GM18511 (cell line): Measurements from ENCODE around the gene SORCS2.

Experiments used
- ATAC-seq: cut with Tn5 transposase; IDR thresholded peaks from one replicate; pipeline ENCODE4 v1.9.1; 2021; ENCODE audit warnings: mild to moderate bottlenecking, moderate library complexity; ENCODE audit not compliant: unreplicated experiment

The SORCS2 gene

DNA sequence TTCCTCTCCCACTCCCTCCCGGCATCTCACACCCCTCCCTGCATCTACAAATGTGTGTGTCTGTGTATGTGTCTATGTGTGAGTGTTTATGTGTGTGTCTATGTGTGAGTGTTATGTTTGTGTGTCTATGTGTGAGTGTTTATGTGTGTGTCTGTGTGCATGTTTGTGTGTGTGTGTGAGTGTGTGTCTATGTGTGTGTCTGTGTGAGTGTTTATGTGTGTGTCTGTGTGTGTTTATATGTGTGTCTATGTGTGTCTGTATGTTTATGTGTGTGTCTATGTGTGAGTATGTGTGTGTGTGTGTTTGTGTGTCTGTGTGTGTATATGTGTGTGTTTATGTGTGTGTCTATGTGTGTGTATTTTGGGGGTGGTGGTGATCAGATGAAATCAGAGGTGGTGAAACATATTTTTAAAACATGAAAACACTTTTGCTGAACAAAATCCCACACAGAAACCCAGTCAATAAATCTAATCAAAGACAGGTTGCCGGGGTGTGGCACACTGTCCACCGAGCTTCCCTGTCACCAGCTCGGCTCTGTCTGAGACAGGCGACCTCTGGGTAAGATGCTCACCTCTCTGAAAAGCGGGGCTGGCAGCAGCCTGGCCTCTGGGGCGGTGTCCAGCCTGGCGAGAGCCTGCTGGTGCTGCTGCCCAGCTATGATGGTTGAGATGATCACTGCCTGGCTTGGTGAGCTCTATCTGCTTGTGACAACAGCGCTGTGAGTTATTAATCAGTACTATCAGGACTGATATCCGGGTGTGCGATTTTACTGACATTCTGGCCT lies 429.1 kb downstream of the SORCS2 start:
- ATAC-seq, result no peak

DNA sequence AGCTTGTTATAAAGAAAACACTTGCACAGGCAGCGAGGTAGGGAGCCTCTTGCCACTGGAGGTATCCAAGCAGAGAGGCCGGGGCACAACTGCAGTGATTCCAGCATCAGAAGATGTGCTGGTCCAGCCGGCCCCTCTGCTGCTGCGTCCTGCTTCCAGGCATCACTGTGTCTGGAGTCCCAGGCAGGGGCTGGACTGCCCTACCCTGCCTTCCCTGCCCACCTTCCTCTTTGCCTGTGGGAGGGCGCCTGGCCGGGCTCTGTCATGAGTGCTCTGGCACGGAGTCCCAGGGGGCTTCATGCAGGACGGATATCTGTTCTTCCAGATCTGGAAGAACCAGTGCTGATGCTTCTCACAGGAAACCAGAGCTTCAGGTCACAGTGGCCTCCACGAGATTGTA lies 430.0 kb downstream of the SORCS2 start:
- no peak for ATAC-seq

DNA sequence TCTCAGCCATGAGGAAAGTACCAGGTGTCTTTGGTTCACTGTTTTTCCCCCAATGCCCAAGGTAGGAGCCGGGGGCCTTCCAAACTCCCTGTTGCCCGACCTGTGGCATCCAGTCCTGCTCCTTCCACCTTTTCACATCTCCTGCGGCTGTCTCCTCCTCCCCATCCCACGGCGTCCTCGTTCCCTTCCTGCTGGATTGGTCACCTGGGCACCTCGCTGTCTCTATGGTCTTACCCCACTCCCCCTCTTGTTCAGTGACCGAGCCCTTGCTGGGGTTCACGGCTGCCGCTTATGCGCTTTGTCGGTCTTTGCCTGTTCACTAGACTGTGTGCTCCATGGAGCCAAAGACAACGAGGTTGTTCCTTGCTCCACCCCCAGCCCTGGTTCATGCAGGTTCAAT lies 431.1 kb downstream of the SORCS2 start:
- ATAC-seq, result no peak

DNA sequence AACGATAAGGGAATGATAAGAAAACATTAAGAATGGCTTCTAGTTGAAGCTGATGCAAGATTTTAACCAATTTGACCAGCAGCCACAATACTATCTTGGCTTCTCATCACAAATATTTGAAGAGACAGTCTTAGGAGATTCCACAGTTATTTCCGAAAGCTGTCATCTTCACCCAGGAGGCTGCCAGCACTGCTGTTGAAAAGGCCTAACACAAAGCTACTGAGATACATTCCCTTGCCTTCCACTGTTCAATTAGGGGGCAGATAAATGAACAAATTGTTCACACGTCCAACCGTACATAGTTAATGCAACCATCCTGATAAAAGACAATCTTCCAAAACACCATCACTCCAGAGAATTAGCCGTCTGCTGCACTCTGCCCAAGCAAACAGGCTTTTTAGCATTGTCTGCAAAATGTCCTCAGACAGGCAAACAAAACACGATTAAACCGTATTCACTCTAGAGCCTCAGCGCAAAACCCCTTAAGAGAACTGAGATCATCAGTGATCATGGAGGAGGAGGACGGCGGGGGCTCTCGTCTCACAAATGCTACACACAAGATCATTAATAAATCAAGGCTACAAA lies 432.1 kb downstream of the SORCS2 start:
- ATAC-seq, result no peak

DNA sequence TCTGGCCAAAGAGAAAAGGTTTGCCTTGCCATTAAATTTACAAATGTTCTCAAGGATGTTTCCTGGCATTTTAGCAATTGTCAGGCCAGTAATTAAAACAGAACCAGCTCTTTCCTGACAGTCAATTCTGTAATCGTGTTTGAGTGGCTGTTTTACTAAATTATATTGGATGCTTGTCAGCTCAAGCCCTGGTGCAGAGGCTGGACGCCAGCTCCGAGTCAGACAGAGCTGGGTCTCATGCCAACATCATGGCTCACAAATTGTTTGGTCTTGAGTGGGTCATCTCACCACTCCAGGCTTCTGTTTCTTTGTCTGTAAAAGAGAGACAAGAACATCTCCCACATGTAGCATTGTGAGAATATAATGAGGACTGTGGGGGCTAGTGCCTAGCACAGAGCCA lies 432.7 kb downstream of the SORCS2 start:
- ATAC-seq, result no peak

DNA sequence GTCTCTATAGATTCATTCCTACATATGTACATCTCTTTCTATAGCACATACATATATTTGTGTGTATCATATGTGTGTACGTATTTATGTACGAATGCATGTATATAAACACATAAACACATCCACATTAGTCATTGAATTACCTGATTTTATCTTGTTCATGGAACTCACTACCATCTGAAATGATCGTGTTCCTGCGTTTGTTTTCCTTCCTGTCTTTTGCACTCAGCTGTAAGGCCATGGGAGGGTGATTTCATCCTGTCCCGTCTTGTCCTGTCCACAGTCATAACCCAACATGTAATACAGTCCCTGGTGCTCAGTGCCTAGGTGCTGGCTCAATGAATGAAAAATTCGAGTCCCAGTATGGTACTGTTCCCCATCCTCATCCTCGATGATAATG lies 434.2 kb downstream of the SORCS2 start:
- ATAC-seq, result no peak

DNA sequence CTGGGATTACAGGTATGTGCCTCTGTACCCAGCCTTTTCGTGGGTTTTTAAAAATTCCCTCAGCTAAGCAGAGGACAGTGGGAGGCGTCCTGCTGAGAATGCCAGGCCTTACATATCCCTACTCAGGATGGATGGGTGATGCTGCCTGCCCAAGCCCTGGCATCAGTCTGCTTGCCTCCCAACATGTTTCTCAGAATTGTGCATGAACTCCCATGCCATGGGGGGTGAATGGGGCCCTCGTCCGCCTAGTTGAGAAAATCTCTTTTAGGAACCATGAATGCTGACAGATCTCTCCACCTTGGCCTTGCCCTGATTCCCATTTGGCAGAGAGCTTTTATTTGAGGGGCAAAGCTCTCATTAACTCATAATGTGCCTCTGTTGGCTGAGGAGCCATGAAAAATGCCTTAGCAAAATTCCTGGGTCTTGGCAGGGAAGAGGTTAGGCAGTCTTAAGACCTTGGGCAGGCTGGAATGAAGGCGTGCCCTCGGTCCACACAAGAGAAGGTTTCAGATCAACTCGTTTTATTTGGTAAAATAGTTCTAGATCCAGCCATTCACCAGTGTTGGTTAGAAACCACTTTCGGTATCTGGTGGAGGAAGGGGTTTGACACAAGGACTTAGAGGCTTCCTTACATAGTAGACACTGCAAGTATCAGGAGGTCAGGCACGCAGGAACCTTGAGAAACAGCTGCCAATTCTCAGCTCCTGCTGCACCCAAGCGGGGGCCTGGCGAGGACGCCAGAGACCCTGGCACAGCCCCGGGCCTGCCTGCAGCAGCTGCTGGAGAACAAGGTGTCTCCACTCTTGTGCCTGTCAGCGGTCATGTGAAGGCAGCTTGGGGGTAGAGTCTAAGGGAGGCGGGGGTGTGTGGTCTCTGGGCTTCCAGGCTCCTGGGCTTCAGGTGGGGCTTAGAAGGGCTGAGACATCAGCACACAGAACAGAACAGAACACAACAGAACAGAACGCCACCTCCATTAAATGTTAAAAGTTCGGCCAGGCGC lies 435.2 kb downstream of the SORCS2 start:
- no peak for ATAC-seq

DNA sequence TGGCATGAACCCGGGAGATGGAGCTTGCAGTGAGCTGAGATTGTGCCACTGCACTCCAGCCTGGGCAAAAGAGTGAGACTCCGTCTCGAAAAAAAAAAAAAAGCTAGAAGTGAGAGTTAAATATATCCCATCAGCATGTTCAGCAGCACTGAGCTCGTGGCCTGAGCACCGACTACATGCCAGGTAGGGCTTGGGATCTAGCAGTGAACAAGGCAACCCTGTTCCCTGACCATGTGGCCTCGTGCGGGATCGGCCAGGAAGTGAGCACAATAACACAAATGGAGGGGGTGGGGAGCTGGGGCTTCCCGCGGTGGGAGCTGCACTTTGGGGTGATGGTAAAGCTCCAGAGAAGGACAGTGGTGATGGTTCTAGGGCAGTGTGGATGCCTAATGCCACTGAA lies 436.1 kb downstream of the SORCS2 start:
- no peak for ATAC-seq

DNA sequence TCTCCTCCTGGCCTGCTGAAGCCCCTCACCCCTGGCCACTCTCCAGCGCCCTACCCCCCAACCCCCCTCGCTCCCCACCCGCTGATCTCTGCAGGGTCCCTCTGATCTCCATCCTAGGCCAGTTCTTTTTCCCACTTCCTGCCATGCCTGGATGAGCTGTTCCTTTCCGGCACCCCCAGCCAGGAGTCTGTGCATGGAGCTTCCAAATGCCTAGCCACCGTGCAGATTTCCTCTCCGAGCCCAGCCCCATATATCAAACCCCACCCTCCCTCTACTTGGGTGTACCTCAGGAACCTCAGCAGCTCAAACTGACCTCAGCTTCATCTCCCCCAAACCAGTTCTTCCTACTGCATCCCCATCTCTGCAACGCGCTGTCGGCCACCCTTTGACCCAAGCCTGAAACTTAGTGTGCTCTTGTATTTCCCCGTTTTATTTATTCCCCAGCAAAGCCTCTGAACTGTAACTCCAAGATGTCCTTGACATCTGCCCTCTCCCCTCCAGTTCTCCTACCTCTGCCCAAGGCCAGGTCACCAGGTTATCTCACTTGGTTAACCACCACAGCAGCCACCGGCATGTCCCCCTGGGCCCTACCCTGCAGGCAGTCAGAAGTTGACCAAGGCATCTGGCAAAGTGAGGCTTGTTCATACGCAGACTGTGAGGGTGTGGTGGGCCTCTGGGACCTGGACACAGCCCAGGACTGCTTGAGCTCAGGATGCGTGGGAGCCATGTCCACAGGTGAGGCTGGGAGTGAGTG lies 437.3 kb downstream of the SORCS2 start:
- ATAC-seq, result no peak

DNA sequence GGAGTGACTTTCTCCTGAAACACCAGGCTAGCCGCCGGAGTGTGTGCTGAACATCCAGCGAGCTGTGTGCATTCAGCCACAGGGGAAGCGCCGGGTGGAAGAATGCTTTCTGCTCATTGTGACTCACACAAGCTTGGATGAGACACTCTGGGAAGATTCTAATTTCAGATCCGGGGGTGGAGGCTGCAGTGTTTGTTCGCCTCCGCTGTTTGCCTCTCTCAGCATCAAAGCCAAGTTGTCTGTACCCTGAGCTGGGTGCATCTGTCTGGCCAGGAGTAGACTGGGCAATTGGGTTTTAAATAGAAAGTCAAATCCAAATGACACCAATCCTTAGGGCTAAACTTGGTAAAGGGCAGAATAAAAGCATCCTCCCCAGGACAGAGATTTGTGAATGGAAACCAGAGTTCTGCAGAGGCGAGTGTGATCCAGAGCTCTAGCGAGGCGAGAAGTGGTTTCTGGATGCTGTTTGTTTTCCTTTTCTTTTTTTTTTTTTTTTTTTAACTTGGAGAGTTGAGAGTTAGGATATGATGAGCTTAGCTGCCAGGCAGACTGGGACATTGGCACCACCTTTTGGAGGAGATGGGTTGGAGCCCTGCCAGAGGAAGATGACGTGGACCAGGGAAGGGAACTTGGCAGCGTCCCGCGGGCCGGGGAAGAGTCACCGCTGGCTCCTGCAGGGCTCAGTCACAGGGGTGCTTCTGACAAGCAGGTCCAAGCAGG lies 438.4 kb downstream of the SORCS2 start:
- ATAC-seq, result no peak

DNA sequence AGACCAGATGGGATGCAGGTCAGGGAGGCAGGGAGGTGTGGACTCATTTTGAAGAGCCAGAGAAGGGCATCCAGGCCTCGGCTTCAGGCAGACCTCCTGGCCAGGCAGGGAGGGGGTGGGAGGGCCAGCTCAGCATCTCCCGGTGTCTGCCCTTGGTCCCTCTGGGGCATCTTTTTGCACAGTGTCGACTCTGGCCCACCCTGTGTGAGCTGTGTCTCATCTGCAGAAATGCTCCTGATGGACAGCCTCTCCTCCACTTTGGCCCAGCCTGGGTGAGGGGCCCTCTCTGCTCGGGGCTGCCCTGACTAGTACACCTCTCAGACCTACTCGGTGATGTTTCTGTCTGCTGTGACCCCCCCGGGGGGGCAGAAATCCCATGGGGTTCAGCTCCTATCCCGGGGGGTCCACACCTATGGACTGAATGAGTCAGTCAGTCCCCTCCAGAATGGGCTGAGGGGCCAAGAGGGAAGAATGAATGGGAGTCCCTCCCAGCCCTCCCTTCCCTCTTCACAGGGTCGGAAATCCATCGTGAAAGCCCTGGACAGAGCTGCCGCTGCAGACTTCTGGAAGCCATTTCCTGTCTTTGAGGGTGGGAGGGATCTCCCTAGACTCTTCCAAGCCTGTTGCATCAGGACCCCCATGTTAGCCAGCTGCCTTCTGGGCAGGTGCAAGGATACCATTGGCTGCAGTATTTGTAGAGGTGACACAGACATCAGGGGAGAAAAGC lies 439.1 kb downstream of the SORCS2 start:
- ATAC-seq, result no peak

DNA sequence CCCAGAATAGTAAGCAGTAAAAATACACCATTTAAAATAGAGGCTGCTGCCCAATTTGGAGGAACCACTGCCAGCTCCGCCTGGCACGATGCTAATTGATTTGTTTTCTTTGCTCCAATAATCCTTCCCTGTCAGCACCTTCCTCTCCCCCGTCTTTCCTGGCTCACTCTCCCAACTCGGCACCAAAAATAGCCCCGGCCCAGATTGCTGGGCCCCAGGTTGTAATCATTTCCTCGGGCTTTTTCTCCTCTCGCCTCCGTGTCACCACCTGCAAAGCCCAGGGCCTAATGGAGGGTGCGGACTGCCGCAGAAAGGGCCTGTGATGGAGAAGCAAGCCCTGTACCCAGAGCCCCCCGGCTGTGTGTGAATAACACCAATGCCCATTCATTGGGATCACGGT lies 440.0 kb downstream of the SORCS2 start:
- ATAC-seq, result no peak

DNA sequence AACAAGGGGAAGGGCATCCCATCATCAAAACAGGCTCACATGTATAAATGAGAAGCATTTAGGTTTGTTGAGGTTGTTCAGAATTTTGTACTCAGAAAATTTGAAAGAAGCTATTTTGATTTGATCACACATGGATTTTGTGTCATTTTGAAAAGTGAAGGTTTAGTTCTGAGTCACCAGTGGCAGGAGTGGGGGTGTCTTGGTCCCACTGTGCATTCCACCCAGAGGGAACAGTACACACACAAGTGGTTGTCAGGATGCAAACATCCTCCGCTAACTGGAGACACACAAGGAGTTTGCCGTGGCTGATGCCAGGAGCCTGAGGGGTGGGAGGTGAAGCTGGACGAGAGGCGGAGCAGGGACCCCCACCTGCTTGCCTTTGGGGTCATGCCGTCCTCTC lies 440.6 kb downstream of the SORCS2 start:
- ATAC-seq, result no peak

DNA sequence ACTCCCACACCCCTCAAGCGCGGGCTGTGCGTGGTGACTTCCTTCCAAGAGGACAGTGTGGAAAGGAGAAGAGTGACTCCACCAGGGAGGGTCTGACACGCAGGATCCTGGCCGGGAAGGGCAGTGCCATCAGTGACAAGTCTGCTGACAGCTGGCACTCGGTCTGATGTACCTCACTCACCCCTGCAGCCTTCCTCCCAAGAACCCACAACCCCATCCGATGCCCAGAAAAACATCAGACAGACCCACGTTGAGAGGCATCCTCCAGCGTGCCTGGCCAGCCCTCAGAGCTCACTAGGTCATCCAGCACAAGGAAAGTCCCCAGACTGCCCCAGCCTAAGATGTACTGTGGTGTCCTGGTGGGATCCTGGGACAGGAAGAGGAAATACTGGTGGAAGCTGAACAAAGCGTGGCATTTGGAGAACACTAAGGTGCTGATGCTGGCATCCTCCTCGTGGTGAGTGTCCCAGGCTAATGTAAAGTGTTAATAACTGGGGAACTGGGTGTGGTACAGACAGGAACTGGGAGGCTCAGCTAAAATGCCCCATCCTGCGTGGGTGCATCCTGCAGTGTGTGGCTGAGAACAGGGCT lies 442.4 kb downstream of the SORCS2 start:
- ATAC-seq, result no peak

DNA sequence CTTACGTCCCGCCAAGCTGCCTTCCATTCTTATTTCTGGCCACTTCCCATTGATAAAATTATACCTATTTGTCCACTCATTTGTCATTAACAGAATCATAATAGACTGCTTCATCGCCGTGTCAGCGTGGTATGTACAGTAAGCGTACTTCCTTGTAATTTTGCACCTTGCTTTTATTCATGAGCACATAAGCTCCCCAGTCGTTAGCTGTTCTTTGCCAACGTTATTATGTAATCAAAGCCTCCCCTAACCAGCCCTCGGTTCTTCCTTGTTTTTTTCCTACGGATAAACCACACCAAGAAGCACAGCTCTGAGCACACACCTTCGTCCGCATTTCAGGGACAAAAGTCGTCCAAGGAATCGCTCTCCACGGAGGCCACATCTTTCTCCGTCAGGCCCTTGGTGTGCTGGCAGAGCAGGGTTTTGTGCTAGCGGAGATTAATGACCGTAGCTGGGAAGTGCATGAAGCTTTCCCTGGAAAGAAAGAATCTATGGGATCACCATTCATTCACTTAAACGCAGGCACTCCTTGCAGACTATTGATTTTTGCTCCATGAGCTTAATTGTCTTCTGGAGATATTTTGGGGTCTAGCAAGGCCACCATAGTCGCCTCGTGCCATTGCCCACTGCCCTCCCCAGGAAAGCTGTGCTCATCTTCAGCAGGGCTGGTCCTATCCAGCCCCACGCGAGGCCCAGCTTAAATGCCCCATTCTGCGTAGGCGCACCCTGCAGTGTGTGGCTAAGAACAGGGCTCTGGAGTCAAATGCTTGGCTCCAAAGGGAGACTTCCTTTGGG lies 443.3 kb downstream of the SORCS2 start:
- ATAC-seq, result no peak

DNA sequence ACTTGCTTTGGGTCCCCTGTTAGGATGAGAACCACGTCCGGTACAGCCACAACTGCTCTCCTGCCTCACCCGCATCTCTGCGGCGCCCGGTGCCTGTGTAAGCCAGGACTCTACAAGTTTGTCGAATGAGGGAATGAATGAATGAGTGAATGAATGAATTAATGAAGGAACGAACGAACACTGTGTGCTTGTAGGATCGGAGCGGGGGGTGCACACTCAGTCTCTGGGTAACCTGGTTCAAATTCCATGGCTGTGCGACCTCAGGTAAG lies 443.8 kb downstream of the SORCS2 start:
- ATAC-seq, result no peak

DNA sequence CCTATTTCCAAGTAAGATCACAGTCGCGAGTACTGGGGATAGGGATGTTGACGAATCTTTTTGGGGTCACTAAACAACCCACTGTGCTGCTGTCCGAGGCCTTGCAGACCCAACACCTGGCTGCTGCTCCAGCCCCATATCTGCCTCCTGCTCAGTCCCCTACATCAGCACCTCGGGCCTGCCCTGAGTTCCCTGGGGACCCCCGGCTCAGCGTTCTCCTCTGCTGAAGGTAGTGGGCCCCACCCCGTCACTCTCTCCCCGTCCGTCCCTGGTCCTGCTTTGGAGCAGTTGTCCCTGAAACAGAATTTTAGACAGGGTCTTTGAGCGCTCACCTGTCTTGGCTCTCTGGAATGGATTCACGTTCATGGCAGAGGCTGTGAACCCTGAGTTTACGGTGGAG lies 444.8 kb downstream of the SORCS2 start:
- no peak for ATAC-seq

DNA sequence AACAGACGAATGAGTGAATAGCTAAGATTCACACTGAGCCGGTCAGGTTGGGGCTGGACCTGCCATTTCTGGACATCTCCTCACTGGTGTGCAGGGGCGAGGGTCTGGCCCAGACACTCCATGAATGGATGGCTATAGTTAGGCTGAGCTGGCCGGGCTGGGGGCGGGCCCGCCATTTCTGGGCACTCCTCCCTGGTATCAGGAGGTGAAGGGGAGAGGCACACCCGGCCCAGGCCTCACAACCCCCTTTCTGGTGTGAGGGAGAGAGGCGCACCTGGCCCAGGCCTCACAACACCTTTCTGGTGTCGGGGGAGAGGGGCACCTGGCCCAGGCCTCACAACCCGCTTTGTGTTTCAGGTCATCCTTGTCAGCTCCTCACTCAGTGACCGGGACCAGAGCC lies 445.6 kb downstream of the SORCS2 start:
- ATAC-seq, result no peak

DNA sequence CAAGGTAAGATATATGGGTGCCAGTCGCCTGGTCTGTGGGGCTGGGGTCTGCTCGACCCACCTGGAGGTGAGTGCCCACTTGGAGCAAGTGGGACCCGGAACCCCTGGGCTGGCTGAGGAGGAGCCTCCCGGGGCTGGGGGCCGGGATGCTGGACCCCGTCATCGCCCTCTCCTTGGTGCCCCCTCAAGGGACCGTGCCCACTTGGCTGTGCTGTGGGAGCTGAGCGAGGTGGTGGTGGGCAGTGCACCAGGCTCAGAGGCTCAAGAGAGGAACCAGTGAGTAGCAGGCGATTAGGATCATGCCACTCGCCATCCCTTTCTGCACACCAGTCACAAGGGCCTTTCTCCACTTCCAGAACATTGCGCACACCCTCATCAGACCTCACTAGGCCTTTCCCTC lies 446.2 kb downstream of the SORCS2 start:
- no peak for ATAC-seq
